Activated B cell treated with CpG ODN at 0.5 μM for 24 hours (primary cell): ENCODE data around the gene HOPX. TPM values are rescaled to one million over a fixed set of nuclear protein-coding genes. Genes with fewer than 3 reads are reported as not detected.
"Not testable (repeated sequence)": the region's sequence is repeated elsewhere in the genome, so short reads cannot be mapped to it uniquely, and the experiment has no call there.

ENCODE experiments used
- ATAC-seq: fragments of 200-7000 bp; cut with Tn5 transposase; one replicate; pipeline ENCODE4 v1.10.0; 2021; ENCODE audit warnings: low read depth, mild to moderate bottlenecking, moderate library complexity
- CTCF ChIA-PET: fragments of 350-600 bp; sonication (Branson Sonifier 250); formaldehyde crosslinking; loops from one replicate; lab custom pipeline; 2021; ENCODE audit warnings: antibody characterized with exemption; lab: Charles Lee
- POLR2A ChIA-PET: fragments of 350-600 bp; sonication (Branson Sonifier 250); formaldehyde crosslinking; loops from one replicate; lab custom pipeline; 2021; ENCODE audit warnings: antibody characterized with exemption; lab: Charles Lee
- DNase-seq: peaks from one replicate; pipeline ENCODE4 v3.0.0; 2022
- H3K27ac Mint-ChIP-seq: one replicate; pipeline ENCODE4 v1.8.0; 2020; ENCODE audit warnings: mixed read lengths
- H3K27me3 Mint-ChIP-seq: one replicate; pipeline ENCODE4 v1.8.0; 2021; ENCODE audit warnings: mixed read lengths
- H3K36me3 Mint-ChIP-seq: one replicate; pipeline ENCODE4 v1.8.0; 2021; ENCODE audit warnings: low read depth, mixed read lengths
- H3K4me1 Mint-ChIP-seq: one replicate; pipeline ENCODE4 v1.8.0; 2021; ENCODE audit warnings: mixed read lengths
- H3K4me3 Mint-ChIP-seq: one replicate; pipeline ENCODE4 v1.8.0; 2020; ENCODE audit warnings: mild to moderate bottlenecking, mixed read lengths
- H3K9me3 Mint-ChIP-seq: one replicate; pipeline ENCODE4 v1.8.0; 2020; ENCODE audit warnings: mixed read lengths
- intact Hi-C: fragments of 100-400 bp; cut with micrococcal nuclease; formaldehyde crosslinking; loops from one replicate; pipeline ENCODE4 v1.15.1; 2024
- total RNA-seq: library from RNA; stranded (reverse); gene quantifications from 2 replicates; pipeline ENCODE4 v1.2.3, GENCODE V29; 2022
- TF ChIP-seq, protein P1 (sequence below): fragments of 200-600 bp; IDR thresholded peaks from one replicate; pipeline ENCODE4 v1.8.0; 2022; ENCODE audit warnings: antibody characterized with exemption, mild to moderate bottlenecking

The HOPX gene
- total RNA-seq, 1 donor from 2014 or later, result 13.2 TPM

DNA sequence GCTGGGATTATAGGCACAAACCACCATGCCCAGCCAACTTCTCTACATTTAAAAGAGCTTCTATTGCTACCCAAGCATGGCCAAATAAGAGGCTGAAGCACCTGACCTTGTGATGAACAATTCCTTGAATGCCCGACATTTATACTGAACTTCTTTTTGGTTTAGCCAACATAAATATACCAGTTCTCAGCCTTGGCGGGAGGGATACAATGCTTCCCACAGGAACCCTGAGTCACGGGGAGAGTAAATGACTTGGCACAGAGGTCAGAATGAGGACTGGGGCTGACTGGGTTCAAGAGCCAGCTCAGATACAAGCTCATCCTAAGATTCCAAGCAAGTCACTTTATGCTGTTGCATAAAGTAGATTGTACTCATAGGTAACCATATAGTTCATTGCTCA lies 6.1 kb downstream of the HOPX start:
- Mint-ChIP-seq H3K27me3 (no peaks in the 10 kb centered on the region), H3K9me3 (no peaks in the 10 kb centered on the region)
- no peak for ATAC-seq

DNA sequence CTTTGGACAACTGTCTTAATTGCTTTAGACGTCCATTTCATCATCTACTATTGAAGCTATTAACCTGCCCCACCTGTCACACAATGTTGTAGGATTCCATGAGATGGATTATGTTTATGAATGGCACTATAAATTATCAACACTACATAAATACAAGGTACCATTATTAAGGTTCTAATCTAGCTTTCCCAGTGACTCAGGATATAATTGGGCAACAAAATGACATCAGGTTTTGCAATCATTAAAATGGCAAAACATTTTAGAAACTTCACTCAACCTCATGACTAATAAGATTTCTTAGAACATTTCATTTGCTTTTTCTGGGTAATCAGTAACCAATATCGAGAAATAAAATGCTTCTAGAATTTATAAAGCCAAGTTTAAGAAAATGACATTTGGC lies 9.2 kb downstream of the HOPX start:
- peaks cover 10% of the 10 kb centered on the region for H3K9me3 Mint-ChIP-seq
- ATAC-seq (no peak), DNase-seq (no peak)
- POLR2A ChIA-PET, result interaction anchor here (0.6 kb wide), 1 partner anchor 8 kb away, joined by 3 read pairs; no protein-coding TSS in a partner anchor
- H3K27ac Mint-ChIP-seq, result no peak overlapping the region
- no peaks in the 10 kb centered on the region for H3K27me3 Mint-ChIP-seq
- no peaks in the 10 kb centered on the region for H3K4me1 Mint-ChIP-seq
- TF ChIP-seq, protein P1, sequence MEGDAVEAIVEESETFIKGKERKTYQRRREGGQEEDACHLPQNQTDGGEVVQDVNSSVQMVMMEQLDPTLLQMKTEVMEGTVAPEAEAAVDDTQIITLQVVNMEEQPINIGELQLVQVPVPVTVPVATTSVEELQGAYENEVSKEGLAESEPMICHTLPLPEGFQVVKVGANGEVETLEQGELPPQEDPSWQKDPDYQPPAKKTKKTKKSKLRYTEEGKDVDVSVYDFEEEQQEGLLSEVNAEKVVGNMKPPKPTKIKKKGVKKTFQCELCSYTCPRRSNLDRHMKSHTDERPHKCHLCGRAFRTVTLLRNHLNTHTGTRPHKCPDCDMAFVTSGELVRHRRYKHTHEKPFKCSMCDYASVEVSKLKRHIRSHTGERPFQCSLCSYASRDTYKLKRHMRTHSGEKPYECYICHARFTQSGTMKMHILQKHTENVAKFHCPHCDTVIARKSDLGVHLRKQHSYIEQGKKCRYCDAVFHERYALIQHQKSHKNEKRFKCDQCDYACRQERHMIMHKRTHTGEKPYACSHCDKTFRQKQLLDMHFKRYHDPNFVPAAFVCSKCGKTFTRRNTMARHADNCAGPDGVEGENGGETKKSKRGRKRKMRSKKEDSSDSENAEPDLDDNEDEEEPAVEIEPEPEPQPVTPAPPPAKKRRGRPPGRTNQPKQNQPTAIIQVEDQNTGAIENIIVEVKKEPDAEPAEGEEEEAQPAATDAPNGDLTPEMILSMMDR, result no peak
- no peak overlapping the region for H3K4me3 Mint-ChIP-seq
- CTCF ChIA-PET, result no interaction called here
- intact Hi-C loops, result no loop called here
- H3K36me3 Mint-ChIP-seq, result no peaks in the 10 kb centered on the region

More for the DNA sequence above, 6.1 kb downstream of the HOPX start:
- Mint-ChIP-seq H3K4me1 (no peaks in the 10 kb centered on the region), H3K36me3 (no peaks in the 10 kb centered on the region), H3K4me3 (no peak overlapping the region), H3K27ac (no peak overlapping the region)
- DNase-seq, result no peak
- TF ChIP-seq, protein P1, result no peak
- intact Hi-C loops, result no loop called here
- POLR2A ChIA-PET, result no interaction called here
- CTCF ChIA-PET, result interaction anchor here (0.6 kb wide), 1 partner anchor 252 kb away, joined by 4 read pairs; no protein-coding TSS in a partner anchor

DNA sequence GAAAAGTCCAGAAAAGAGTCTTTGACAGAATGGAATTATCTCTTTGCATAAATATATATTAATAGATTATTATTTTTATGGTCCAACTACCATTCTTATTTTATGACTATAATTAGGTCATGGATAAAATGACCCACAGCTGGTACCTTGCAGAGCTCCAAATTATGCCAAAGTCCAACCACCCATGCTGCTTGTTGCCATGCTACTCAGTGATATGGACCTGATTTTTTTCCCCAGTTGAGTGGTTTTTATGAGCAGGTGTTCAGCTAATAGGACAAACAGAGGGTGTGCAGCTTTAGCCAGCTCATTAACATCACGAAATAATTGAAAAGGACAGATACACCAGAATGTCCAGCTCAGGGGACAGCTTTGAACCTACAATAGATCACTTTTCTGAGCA lies 9.7 kb downstream of the HOPX start:
- no peak for DNase-seq
- POLR2A ChIA-PET, result no interaction called here
- Mint-ChIP-seq H3K27ac (no peak overlapping the region), H3K36me3 (no peaks in the 10 kb centered on the region), H3K4me3 (no peak overlapping the region), H3K27me3 (no peaks in the 10 kb centered on the region), H3K4me1 (no peaks in the 10 kb centered on the region), H3K9me3 (peaks cover 10% of the 10 kb centered on the region)
- TF ChIP-seq, protein P1, result no peak
- intact Hi-C loops, result no loop called here
- ATAC-seq, result no peak
- CTCF ChIA-PET, result no interaction called here

DNA sequence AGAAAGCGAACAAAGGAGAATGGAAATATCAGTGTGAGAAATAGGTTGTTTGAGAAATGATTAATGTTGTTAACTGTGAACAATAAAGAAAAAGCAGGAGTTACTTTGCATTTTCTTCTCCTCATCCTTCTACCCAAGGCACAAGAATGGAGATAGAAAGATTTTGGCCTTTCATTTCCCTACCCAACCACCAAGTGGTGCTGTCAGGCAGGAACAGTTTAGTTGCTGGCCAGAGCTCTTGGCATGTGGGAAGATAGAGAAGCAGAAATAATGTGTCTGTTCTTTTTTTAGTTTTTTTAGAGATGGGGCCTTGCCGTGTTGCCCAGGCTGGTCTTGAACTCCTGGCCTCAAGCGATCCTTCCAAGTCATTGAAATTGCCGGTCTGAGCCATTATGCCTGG lies 12.8 kb downstream of the HOPX start:
- Mint-ChIP-seq H3K27me3 (peaks cover 6% of the 10 kb centered on the region), H3K27ac (no peak overlapping the region), H3K4me3 (no peak overlapping the region), H3K36me3 (no peaks in the 10 kb centered on the region), H3K9me3 (peaks cover 10% of the 10 kb centered on the region), H3K4me1 (no peaks in the 10 kb centered on the region)
- DNase-seq (no peak), ATAC-seq (no peak)
- intact Hi-C loops, result loop anchor here (1.0 kb wide), 1 partner anchor 132 kb away; no protein-coding TSS in a partner anchor
- TF ChIP-seq, protein P1, result no peak
- ChIA-PET CTCF (interaction anchor here (1.0 kb wide), 1 partner anchor 134 kb away, joined by 3 read pairs; no protein-coding TSS in a partner anchor), POLR2A (no interaction called here)

DNA sequence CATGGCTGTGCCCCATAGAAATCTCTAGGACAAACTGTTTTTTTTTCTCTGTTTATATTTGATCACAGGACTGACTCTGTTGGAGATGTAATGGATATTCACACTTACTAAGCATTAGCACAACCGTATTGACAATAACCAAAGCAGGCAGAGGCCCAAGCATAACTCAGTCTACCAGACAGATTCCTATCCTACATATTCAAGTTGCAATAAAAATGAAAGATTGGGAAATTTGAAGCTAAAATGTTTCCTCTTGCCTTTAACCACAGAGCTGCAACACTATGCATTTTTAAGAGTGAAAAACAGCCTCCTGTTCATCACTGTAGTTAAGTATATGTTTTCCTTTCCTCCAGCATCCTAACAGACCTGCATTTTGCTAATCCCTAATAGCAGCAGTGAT lies 13.7 kb downstream of the HOPX start:
- intact Hi-C loops, H3K4me3 Mint-ChIP-seq, H3K36me3 Mint-ChIP-seq, H3K27me3 Mint-ChIP-seq, H3K9me3 Mint-ChIP-seq, H3K27ac Mint-ChIP-seq, ATAC-seq, H3K4me1 Mint-ChIP-seq, POLR2A ChIA-PET, CTCF ChIA-PET, DNase-seq: not testable (repeated sequence)

DNA sequence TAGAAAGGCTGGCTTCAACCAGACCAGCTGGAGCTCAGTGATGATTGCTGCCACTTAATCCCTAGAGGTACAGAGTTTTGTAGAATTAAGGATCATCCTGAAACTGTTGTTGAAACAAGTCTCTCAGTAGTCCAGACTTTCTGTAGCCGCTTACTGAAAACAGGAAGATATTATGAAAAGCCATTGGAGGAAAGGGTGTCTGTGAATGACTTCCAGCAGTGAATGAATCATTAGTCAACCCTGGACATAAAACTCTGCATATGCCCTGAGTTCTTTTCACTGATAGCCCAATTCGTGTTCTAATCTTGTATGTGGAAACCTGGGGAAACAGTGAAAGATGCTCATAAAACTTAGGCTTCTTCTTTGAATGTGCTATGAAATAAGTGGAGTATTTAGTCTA lies 14.8 kb downstream of the HOPX start:
- Mint-ChIP-seq H3K9me3 (peaks cover 10% of the 10 kb centered on the region), H3K27ac (no peak overlapping the region), H3K36me3 (no peaks in the 10 kb centered on the region), H3K4me1 (no peaks in the 10 kb centered on the region), H3K27me3 (peaks cover 6% of the 10 kb centered on the region), H3K4me3 (no peak overlapping the region)
- ChIA-PET POLR2A (no interaction called here), CTCF (no interaction called here)
- intact Hi-C loops, result no loop called here
- TF ChIP-seq, protein P1, result no peak
- ATAC-seq (no peak), DNase-seq (no peak)
